CD4-positive, alpha-beta T cell treated with Interferon alpha-2 for 1 hour (primary cell): ENCODE data around the gene SERPINB3.
"Not testable (repeated sequence)": the region's sequence is repeated elsewhere in the genome, so short reads cannot be mapped to it uniquely, and the experiment has no call there.

ENCODE experiments used
- DNase-seq, 2 donors: peaks; one replicate each; pipeline ENCODE4 v3.0.0-alpha.2; 2020 to 2022

The SERPINB3 gene

DNA sequence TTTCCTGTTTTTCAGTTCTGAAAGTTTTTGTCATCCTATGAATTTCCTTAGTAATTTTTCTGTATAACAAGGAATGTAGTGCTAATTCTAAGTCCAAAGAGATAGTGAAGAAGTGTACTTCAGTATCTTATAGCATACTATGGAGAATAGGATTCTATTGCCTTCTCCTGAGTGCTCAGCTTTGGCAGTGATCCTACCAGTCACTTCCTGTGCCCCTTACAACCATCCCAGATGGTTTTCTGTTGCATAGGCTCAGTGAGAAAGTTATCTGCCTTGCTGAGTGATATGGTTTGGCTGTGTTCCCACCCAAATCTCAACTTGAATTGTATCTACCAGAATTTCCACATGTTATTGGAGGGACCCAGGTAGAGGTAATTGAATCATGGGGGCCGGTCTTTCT lies 17.0 kb downstream of the SERPINB3 start:
- DNase-seq = not testable (repeated sequence)

DNA sequence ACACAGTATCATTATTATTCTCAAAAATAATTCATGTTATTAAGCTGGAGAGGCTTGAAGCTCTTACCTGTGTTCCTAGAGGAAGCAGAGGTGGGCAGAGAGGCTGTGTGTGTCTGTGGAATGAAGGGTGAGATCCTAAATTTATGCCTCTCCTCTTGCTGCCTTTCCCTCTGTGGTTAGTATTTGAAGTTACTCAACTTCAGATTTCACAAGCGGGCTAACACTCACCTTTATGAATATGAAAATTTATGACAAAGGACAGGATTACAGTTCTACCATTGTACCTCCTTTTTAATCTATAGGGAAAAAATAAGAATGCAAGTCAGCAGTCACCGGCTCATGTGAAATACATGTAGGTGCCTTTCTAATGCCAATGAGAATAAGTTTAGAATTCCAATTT lies 17.6 kb downstream of the SERPINB3 start, which contains the start of gene SERPINB4:
Gene SERPINB4, minus strand, starts transcription at position 115 of the 400 bp plus-strand sequence. CDS start 679 bp downstream, outside the sequence.
- DNase-seq = not testable (repeated sequence)

DNA sequence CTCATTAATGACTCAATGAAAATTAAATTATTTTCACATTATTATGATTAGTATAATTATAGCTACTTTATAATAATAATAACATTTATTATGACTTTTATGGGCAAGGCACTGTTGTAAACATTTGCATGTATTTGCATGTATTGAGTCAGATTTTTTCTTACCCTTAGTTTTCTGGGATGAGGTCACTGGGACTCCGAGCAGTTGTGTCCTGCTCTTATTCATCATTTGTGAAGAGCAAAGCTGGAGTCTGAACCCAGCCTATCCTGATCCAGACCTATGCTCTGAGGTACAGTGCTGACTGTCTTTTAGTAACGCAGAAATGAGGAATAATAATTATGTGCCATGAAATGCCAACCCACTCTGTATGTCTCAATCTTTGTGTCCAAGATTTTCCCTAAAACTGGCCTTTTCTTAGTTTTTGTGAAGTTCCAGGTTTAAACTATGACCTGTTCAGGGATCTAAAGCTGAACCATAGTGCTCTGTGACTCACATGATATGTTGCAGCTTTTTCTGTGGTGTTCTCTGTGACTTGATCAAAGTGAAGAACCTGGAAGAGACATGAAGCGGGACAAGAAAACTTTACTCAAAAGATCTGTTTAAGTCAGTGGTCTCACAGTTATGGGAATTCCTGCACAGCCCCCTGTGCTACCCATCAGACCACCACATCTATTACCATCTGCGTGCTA lies 18.9 kb downstream of the SERPINB3 start:
- DNase-seq = not testable (repeated sequence)

DNA sequence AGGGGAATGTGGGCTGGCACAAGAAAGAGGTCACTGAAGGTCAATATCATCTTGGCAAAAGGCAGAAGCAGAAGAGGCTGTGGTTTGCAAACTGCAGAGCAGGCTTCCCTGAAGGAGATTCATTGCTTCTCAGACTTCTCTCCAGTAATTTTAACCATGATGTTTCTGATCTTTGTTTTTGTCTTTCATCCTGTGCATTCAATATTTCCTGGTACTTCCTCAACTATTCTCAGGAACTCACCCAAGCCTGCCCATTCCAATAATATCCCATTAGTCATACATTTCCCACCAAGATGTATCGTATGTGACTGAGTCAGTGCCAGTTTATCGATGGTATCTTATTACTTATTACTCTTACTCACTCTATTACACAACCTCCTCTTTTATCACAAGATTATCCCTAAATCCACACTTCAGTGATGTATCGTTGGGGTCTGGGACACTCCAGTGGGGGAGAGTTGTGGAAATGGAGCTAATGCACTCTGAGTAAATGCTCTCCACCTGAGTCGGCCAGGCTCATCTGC lies 20.5 kb downstream of the SERPINB3 start:
- DNase-seq = not testable (repeated sequence)

DNA sequence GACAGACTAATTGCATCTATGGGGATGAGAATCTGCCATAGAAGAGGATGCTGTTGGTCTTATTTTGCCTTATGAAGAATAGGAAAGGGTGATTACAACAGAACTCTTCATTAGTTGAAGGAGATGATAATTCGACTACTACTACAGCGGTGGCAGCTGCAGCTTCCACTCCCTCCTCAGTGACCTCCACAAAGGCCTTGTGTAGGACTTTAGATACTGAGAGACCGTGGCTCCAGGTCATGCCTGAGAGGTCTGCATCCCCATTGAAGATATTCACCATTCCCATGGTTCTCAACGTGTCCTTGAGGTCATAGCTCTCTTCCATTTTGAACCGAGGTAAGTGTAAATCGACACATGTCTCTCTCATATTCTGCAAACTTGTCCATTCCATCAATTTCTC lies 24.0 kb downstream of the SERPINB3 start:
- DNase-seq = no peak

DNA sequence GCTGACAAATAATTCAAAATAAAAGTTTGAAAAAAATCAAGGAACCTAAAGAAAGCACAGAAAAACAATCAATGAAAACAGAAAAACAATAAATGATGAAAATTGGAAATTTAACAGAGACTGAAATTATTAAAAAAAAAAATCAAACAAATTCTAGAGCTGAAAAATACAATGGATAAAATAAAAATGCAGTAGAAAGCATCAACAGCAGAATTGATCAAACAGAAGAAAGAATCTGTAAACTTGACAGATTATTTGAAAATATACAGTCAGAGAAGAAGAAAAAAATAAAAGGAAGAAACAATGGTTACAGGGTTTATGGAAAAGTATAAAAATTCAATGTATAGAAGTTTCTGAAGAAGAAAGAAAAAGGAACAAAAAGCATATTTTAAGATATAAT lies 33.9 kb downstream of the SERPINB3 start:
- no peak for DNase-seq

DNA sequence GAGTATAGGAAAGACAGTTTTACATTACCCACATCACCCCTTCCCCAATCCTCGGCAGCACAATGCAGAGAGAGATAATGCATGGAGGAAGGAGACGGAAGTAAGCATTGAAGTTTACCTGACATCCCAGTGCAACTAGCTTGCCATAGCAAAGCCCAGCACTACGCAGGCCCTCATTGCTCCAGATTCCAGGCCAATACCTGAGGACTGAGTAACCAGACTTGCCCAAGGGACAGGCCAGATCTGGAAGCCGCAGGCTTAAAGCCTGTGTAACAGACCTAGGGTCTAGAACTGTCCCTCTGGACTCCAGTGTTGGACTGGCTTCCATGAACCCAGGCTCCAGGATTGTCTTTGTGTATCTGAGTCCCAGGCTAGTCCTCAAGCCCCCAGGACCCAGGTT lies 35.3 kb downstream of the SERPINB3 start:
- no peak for DNase-seq

DNA sequence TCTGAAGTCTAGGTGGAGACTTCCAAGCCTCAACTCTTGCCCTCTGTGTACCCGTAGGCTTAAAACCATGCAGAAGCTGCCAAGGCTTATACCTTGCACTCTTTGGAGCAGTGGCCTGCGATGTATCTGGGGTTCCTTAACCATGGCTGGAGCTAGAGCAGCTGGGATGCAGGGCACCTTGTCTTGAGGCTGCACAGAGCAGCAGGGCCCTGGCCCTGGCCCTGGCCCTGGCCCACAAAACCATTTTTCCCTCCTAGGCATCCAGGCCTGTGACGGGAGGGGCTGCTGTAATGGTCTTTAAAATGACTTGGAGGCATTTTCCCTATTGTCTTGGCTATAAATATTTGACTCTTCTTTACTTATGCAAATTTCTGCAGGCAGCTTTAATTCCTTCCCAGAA lies 36.8 kb downstream of the SERPINB3 start:
- DNase-seq = no peak

DNA sequence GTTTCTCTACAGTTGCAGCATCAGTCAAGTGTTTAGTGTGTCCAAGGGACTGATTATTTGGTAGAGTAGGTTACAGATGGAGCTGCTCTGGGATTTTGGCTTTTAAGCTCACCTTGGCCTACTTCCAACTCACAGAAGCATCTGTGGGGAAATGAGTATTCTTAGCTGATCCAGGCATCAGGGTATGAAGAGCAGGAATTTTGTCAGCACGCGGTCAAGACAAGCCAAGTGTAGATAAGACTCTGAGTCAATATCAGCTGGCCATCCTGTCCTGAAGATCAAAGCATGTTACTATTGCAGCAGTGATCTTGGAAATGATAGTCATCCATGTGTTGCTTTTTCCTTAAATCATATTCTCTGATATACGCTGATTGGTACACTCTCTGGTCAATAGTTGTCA lies 42.0 kb downstream of the SERPINB3 start:
- no peak for DNase-seq

DNA sequence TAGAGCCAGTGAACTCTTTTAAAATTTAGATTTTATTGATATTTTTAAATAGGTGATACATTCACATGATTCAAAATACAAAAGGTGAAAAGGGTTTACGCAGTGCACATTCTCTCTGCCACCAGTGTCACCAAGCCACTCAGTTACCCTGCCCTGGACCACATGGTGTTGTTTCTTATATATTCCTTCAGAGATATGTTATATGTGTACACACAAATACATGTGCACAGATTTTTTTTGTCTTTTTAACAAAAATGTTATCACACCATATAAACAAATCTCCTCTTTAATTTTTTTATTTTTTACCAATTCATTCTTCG lies 43.8 kb downstream of the SERPINB3 start:
- DNase-seq = no peak

DNA sequence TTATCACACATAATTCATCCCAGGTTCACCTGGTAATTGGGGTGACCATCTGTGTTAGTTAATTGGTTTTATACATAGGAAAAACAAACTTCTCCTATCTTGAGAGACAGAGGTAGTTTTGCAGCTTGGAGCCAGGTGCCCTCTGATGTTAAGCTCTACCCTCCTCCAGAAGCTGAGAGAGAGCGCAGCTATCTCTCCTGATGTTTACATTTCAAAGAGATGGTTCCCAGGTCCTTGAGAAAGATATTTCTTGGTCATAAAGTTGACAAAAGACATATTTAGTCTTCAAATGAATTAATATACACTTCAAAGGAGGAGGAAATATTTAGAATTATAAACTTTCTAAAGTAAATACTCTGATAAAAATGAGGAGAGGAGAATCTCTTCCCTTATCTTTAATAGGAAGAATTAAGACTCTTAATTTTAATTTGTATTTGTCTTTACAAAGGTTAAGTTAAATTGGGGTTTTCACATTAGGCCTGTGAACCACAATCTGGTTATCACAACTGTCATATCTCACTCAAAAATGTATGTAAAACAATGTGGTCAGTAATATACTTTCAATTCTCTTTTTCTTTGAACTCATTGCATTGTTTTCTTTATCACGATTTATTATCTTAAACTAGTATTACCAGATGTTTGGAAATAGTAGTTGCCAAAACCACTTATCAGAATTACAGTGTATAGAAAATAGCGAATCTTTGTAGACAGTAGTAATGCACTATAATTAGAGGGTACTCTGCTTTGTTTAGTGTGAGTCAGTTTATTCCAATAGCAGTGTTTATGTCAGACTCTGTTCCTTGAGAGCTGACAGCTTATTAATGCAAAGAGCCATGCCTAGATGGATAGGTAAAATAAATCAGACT lies 44.4 kb downstream of the SERPINB3 start:
- no peak for DNase-seq

DNA sequence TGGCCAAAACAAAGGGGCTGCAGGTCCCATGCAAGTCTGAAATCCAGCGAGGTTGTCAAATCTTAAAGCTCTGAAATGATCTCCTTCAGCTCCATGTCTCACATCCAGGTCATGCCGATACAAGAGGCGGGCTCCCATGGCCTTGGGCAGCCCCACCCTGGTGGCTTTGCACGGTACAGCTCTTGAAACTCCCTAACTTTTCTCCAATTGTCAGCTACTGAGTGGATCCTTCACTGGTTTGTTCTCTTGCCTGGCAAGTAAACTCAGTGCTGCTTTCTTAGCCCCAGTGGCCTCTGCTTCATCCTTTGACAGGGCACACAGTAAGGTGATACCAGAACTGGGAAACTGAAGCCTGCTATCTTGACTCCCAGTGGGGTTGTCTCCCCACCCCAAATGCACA lies 48.3 kb downstream of the SERPINB3 start:
- no peak for DNase-seq

DNA sequence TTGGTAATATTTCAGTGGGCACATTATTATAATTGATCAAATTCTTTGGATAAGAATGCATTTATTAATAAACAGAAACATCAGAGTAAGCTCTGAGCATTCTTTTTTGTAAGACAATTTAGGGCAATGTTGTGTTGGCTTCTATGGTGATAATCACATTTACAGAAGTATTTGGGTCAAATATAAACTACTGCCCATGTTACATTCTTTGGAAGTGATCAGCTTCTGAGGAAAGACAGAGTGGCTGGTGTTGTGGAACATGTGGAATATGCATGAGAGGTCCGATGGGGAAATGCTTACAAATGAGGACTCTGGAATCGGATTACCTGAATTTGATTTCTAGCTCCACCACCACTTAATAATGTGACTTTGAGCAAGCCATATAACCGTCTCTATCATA lies 55.2 kb downstream of the SERPINB3 start:
- no peak for DNase-seq
